SHP77 treated with DMSO at 0.1 percent for 48 hours (cell line): ENCODE data around the gene GLB1L3.
"Not testable (repeated sequence)": the region's sequence is repeated elsewhere in the genome, so short reads cannot be mapped to it uniquely, and the experiment has no call there.

ENCODE experiments used
- DNase-seq: peaks from one replicate; lab custom pipeline; 2025; lab: John Stamatoyannopoulos, UW

GLB1L3 gene

DNA sequence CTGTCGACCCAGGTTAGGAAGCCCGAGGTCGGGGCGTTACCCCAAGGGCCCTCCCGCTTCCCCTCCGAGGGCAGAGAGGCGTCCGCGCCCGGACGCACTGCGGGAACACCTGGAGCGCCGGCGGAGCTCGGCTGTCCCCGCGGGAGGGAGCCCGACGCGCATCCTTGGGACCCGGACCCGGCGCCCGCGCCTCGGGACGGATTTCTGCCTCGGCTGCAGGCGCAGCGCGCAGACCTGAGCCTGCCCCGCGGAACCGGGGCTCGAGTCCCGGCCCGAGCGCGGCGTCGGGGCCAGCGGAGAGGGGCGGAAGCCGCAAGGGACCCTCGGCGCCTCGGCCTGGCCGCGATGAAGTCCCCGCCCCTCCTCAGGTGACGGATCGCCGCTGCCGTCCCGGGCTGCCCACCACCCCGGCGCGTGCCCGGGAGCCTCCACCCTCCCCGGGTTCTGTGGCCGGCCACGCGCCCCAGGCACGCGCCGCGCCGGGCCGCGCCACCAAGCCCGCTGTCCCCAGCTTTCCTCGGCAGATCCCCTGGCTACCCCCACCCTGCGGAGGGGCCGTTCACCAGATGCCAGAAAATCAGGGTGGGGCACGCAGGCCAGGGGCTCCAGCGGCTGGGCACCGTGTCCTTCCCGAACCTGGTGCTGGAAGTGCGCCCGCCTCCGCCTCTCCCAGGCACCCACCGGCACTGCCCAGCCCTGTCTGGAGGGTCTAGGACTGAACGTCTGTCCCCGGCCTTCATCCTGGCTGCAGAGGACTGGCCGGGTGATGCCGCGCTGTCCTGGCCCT lies 410 bp downstream of the GLB1L3 start:
- DNase-seq, result no peak

DNA sequence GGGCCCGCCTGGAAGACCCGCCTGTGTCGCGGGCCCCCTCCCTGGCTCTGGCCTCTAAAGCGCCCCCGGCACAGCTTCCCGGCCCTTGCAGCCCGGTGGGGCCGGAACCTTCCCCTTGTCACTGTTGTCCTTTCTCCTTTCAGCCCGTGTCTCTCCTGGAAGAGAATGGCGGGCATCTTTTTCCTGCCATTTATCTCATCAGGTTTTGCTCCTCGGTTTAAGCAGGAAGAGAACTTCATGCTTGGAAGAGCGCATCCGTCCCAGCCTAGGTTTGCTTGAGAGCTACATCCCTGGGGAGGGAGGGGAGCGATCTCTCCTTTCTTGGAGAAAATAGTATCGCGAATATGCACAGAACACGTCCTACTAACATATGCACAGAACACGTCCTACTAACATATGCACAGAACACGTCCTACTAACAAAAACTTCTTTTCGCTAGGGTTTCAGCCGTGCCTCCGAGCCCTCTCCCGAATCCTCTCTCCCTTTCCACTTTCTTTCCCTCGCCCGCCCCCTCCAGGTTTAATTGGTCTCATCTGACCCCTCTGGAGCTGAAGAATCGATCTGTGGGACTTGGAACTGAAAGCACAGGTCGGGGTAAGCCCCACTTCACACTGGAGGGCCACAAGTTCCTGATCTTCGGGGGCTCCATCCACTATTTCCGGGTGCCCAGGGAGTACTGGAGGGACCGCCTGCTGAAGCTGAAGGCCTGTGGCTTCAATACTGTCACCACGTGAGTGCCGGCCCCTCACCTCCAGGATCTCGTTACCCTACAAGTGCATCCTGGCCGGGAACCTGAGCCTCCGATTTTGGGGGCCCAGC lies 1.2 kb downstream of the GLB1L3 start:
- DNase-seq, result no peak

DNA sequence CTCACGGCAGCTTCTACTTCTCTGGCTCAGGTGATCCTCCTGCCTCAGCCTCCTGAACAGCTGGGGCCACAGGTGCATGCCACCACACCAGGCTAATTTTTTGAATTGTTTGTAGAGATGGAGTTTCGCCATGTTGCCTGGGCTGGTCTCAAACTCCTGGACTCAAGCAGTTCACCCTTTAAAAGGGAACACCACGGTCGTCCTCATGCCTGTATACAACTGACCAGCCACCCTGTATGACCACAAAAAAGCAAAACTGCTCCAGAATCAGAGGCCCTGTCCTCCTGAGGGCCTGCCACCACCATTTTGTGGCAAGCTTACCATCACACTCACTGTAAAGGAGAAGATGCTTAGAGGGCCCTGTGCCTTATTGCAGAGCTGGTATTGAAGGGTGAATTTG lies 2.2 kb downstream of the GLB1L3 start:
- DNase-seq, result no peak

DNA sequence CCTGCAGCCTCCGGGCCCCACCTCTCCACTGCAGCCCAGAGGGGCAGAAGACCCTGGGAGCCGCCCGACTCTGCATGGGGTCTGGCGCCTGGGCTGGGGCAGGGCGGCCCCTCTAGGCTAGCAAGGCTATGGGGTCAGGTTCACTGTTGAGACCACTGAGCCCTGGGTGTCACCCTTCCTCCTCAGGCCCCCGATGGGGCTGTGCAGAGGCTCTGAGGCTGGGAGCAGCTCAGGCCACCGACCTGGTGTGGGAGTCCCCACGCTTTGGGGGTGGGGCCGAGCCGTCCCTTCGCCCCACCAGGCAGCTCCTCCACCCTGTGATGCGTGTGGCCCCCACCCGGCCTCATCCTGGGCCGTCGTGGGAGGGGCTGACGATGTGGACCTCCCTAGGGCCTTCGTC lies 5.5 kb downstream of the GLB1L3 start:
- DNase-seq, result not testable (repeated sequence)

DNA sequence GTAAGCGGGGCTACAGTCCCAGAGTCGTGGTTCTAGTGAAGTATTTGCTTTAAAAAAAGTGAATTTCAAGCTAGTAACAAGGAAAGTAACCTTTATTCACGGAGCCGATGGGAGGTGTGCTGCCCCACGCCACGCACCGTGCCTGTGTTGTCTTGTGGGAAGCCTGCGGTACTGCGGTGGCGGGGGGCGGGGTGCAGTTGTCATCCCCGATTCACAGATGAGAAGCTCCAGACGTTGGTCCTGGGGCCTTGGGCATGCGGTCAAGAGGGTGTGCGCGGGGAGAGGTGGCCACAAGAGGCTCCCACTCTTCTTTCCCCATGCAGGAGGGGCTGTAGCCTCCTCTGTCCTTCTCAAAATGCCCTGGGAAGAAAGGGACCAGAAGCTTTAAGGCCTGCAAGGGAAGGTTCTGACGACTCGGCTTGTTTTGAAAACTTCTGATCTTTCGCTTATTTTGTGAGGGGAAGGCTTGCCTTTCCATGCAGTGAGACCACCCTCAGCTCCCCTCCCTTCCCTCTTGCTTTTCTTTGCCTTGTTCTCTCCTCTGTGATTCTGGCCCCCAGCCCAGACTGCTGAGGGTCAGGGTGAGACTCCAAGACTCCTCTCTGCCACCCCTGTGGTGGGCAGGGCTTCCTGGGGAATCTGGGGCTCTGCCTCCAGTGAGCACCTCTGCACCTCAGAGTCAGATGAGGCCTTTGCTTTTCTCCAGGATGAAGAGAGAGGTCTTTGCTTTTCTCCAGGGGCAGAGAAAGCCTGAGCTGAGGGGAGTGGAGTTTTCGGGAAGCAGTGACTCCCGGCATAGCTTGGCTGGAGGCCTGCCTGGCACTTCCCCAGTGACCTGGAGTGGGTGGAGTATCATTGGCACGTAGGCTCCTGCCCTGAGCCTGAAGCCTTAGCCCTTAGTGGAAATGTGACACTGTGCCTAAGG lies 6.2 kb downstream of the GLB1L3 start:
- DNase-seq, result no peak

DNA sequence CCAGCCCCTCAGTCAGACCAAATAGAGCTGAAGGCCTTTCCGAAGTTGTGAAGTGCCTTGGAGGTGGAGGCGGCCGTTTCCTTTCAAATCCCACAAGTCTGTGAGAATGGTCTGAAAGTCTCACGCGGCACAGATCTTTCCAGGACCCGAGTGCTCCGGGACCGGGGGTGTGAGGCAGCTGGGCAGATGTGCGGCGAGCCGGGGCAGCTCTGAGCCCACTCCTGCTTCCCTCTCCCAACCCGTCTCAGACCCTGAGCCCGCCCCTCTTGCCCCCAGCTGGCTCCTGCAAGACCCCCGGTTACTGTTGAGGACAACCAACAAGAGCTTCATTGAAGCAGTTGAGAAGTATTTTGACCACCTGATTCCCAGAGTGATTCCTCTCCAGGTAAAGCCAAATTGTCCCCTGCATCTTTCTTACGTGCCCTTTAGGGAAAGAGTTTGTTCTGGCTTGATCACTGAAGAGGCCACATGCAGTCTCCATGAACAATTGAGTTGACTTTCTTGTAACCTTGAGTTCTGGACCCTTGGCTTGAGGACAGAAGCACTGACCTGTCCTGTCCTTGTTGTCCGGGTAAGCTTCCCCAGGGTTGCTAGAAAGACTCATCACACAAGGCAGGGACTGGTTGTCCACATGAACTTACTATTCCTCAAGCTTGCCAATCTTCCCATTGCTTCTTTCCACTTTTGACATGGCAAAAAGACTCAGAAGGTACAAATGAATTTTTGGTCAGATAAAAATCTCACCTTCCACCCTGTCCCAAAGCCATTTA lies 7.5 kb downstream of the GLB1L3 start:
- DNase-seq, result no peak

DNA sequence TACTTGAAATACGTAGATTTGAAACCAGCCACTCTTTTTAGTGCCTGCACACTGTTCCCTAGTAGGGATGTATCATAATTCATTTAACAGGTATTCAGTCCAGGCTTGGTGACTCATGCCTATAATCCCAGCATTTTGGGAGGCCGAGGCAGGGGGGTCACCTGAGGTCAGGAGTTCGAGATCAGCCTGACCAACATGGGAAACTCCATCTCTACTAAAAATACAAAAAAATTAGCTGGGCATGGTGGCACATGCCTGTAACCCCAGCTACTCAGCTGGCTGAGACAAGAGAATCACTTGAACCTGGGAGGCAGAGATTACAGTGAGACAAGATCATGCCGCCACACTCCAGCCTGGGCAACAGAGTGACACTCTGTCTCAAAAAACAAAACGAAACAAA lies 8.2 kb downstream of the GLB1L3 start:
- not testable (repeated sequence) for DNase-seq

DNA sequence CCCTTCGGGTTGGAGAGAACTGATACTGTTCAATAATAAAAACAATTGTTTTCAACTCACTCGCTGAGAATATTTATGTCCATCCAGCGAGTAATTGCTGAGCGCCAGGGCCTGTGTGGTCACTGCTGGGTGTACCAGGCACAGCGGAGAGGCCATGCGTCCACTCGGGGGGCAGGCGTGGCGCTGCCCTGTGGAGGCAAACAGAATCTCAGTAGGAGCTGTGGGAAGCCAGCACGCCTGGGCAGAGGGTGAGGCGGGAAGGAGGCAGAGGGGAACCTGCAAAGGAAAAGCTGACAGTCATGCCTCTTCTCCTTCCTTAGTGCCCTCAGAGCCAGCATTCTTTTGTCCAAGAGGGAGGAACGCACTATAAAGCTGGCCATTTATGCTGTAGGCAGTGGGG lies 11.4 kb downstream of the GLB1L3 start:
- DNase-seq, result no peak

DNA sequence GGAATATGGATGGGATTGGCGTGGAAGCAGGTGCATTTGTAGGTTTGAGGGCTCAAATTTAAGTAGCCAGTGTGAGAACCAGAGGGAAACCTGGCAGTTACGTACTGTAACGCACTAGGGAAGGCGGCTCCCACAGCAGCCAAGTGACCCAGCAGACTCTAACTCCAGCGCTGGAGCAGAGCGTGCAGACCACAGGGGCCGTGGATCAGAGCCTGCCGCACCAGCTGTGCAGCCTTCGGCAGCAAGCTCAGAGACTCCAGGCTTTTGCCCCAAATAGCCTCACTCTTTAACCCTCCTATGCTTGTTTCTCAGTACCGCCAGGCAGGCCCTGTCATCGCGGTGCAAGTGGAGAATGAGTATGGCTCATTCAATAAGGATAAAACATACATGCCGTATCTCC lies 12.3 kb downstream of the GLB1L3 start:
- DNase-seq, result no peak

DNA sequence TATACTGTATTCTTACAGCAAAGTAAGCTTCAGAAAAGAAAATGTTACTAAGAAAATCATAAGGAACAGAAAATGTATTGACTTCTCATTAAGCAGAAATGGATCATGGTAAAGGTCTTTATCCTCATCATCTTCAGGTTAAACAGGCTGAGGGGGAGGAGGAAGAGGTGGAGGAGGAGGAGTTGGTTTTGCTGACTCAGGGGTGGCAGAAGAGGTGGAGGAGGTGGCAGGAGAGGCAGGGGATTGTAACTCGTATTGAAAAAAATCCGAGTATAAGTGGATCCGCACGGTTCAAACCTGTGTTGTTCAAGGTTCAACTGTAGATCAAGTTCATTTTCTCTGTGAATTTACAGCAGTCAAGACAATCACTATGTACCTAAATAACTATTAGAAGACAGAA lies 13.0 kb downstream of the GLB1L3 start:
- no peak for DNase-seq

DNA sequence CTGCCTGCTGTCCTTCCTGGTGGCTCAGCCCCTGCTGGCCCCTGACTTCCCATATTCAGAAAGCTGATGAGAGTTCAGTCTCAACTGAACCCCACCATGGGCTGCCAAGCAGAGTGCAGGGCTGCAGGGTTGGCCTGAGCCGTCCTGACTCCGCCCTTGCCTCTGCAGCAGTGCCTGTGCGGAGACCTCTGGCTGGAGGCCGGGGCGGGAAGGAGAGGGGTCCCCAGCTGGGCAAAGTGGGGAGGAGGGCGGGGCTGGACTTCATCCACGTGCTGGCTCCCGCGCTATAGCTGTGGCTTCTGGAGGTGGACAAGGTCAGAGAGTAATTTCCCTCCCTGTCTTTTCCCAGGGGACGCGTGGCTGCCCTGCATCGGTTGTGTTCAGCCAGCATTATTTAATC lies 13.6 kb downstream of the GLB1L3 start:
- DNase-seq, result no peak

DNA sequence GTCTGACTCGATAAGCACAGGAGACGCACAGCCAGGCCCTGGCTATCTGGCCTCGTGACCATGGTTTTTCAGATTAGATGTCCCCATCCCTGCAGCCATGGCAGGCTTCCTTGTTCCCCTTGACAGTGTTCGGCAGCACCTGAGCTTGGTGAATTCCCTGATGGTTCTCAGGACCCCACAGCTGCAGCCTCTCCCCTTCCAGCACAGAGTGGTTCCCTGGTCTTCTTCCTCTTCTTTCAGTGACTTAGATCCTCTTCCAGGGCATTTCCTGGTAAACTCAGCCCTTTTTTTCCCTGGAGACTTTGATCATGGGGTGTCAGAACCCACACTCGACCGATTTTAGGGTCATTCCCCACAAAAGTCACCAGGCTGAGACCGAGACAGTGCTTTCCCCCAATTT lies 14.5 kb downstream of the GLB1L3 start:
- no peak for DNase-seq

DNA sequence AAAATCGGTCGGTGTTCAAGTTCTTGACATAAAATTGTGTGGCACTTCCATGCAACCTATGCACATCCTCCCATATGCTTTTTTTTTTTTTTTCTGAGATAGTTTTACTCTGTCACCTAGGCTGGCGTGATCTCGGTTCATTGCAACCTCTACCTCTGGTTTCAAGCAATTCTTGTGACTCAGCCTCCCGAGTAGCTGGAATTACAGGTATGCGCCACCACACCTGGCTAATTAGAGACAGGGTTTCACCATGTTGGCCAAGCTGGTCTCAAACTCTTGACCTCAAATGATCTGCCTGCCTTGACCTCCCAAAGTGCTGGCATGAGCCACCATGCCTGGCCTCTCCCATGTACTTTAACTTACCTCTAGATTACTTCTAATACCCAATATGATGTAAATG lies 15.0 kb downstream of the GLB1L3 start:
- no peak for DNase-seq

DNA sequence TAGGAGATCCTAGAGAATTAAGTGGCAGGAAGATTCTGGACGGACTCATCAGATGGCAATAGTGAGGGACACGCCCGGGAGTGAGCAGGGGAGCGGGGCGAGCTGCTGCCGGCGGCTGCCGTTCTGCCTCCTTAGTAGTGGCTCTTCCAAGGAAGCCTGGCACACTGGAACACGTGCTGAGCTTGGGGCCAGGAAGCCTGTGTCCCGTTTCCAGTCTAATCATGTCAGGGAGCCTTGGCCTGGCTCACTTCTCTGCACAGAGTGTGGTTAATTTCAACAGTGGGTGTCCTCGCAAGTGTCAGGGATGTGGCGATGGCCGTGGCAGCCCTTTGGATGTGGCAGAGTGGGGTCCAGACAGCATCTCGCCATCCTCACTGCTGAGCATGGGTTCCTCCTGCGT lies 16.5 kb downstream of the GLB1L3 start:
- no peak for DNase-seq

DNA sequence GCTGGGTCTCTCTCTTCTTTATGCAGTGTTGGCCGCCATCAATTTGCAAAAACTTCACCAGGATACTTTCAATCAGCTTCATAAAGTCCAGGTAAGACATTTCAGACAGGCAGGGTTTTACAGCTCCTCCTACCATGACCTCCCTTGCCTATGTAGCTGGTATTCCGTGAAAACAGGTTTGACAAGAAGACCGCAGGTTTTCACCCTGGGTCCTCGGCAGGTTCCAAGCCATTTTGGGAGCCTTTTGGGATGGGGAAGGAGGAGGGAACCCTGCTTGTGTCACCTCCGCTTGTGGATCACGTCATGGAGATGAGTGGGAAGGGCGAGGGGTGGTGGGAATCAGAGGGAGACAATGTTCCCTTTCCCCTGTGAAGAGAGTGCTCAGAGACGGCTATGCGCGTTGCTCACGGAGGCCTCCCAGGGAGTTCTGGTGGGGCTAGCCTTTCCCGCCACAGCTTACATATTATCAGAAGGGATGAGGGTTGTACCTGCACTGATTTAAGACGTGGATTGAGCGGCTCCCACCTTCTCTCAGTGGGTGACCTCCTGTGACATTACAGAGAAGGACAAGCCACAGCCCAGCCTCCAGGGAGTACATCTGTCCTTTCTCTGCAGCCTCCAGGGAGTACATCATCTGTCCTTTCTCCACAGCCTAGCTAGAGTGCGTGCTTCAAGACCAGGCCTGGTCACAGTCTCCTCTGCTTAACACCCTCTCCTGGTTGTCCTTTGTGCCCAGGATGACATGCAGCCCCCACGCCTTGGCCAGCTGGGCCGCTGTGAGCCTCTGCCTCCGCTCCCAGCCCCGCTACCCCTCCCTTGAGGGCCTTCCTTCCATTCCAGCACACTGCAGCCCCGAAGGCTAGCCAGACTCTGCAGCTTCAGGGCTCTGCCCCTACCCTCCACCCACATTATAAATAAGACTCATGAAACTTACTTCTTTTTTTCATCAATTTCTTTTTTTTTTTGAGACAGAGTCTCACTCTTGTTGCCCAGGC lies 17.2 kb downstream of the GLB1L3 start:
- no peak for DNase-seq

DNA sequence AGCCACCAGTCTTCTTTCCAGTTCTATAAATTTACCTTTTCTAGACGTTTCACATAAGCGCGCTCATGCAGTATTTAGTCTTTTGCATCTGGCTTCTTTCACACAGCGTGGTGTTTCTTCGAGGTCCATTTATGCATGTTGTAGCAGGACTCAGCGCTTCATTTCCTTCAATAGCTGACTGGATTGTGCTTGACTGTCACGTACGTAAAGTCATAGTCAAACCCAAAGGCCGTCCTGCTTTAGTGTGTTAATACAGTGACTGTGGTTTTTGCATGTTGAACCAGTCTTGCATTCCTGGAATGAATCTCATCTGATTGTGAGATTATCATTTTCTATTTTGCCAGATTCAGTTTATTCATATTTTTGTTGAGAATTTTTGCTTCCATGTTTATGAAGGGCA lies 18.5 kb downstream of the GLB1L3 start:
- DNase-seq, result no peak

DNA sequence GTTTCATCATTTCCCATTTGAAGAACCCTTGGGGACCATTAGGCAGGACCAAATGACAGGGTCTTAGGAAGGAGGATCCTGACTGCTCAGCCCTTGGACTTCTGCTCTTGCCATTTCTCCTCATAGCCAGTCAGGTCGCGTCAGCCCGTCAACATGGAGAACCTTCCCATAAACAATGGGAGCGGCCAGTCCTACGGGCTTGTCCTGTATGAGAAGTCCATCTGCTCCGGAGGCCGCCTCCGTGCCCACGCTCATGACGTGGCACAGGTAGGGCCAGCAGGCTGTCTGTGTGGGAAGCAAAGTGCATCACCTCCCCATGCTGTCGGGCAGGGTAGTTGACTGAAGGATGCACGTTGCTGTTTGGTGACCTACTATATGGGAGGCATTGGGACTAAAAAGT lies 36.0 kb downstream of the GLB1L3 start:
- no peak for DNase-seq

DNA sequence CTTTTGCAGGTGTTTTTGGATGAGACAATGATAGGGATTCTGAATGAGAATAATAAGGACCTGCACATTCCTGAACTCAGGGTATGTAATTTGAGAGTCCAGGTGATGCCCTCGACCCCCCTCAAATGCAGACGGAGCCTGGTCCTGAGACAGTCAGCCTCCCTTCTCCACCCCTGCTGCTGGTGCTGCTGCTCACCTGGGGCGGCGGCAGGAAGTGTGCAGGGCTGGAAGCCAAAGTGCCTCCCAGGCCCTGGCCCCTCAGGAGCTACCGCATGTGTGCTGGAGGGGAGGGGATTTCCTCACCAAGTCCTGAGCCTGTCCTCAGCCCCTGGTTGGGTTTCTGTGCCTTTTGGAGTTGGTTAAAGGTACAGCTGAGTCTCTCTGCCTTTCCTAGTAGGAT lies 36.6 kb downstream of the GLB1L3 start:
- no peak for DNase-seq

DNA sequence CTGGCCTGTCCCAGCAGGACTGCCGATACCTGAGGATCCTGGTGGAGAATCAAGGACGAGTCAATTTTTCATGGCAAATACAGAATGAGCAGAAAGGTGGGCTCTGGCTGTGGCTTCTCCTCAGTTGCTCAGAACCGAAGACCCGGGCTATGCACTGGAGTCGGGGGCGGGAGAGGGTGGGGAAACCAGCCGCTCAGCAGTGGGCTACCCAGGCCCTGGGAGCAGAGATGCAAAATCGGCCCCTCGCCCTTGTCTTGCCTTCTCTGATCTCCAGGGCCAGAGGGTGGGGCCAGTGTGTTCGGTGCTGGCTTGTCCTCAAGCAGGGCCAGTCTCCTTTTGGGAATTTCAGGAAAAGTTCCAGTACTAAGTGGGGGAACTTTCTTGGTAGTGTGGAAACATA lies 37.2 kb downstream of the GLB1L3 start:
- DNase-seq, result no peak

DNA sequence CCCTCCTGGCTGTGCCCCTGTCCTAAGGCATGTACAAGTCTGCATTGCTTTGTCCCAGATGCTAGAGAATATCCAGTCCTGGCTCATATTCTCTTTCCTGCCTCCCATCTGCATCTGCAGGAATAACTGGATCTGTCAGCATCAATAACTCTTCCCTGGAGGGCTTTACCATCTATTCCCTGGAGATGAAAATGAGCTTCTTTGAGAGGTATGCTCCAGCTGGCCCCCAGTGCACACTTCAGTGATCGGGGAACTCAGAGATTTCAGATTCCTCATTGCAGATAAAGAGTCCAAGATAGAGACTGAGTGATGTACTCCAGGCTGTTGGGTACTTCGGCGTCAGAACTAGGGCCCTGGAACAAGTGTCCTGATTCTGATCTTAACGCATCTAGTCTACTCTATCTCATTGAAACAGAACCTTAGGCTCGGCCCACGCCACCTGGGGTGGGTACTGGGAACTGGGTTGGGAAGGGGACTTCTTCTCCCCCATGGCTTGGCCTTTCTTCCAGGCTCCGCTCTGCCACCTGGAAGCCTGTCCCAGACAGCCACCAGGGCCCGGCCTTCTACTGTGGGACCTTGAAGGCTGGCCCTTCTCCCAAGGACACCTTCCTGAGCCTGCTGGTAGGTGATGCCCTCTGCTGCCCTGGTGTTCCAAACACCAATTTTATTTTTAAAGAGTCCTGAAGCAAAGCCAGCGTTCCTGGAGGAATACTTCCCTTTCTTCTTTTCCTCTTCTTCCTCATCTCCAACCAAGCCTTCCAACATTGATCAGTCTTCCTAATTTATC lies 37.8 kb downstream of the GLB1L3 start:
- DNase-seq, result no peak
